Panc1 (cell line): ENCODE results near the gene CASQ2. TPM values are rescaled to one million over a fixed set of nuclear protein-coding genes. Genes with fewer than 3 reads are reported as not detected.

Experiments used
- ATAC-seq: fragments of 200-7000 bp; cut with Tn5 transposase; 2 replicates; pipeline ENCODE4 v1.9.1; 2020; ENCODE audit warnings: mild to moderate bottlenecking, moderate library complexity
- BruUV-seq: library from RNA; stranded (reverse); fragments of 400-500 nt; replicated peaks from 2 replicates; lab custom pipeline; 2021; lab: Mats Ljungman, UMichigan
- CTCF ChIA-PET: fragments of 300-600 bp; sonication (Branson Sonifier 250); formaldehyde crosslinking; loops from one replicate; lab custom pipeline; 2022; ENCODE audit warnings: antibody characterized with exemption; lab: Charles Lee
- POLR2A ChIA-PET: fragments of 300-600 bp; sonication (Branson Sonifier 250); formaldehyde crosslinking; loops from one replicate; lab custom pipeline; 2022; ENCODE audit warnings: antibody characterized with exemption; lab: Charles Lee
- DNase-seq: peaks from one replicate; pipeline ENCODE4 v3.0.0-alpha.2; 2010; ENCODE audit warnings: low read depth, low spot score
- H3K27ac ChIP-seq: 2 replicates; pipeline ENCODE4 v1.5.1; 2011; ENCODE audit warnings: mild to moderate bottlenecking, low read length, inconsistent platforms
- H3K27me3 ChIP-seq: fragments of 200-500 bp; sonication (Bioruptor generic); 2 replicates; pipeline ENCODE4 v1.6.0; 2014; ENCODE audit warnings: low read length, inconsistent platforms; ENCODE audit not compliant: control insufficient read depth, insufficient read depth
- H3K36me3 ChIP-seq: fragments of 200-500 bp; sonication (Bioruptor generic); 2 replicates; pipeline ENCODE4 v1.5.1; 2014; ENCODE audit warnings: inconsistent platforms, mild to moderate bottlenecking, low read length, moderate library complexity; ENCODE audit not compliant: control insufficient read depth, insufficient read depth
- H3K4me1 ChIP-seq: 2 replicates; pipeline ENCODE4 v1.5.1; 2011; ENCODE audit warnings: inconsistent platforms, mild to moderate bottlenecking, low read length, moderate library complexity; ENCODE audit not compliant: control insufficient read depth, insufficient read depth
- H3K4me3 ChIP-seq, 2 experiments: 2 replicates each; pipeline ENCODE4 v1.5.1; 2011 to 2012; ENCODE audit warnings: low read depth in 2 of 2, low read length in 2 of 2, mild to moderate bottlenecking in 2 of 2, inconsistent platforms in 1 of 2, moderate library complexity in 1 of 2
- H3K9me3 ChIP-seq: fragments of 200-500 bp; sonication (Bioruptor generic); 2 replicates; pipeline ENCODE4 v1.5.1; 2014; ENCODE audit warnings: low read depth, mild to moderate bottlenecking, inconsistent platforms, low read length, moderate library complexity; ENCODE audit not compliant: control insufficient read depth, insufficient read depth
- POLR2AphosphoS5 ChIP-seq: IDR thresholded peaks from 2 replicates; pipeline ENCODE4 v1.6.1; 2012; ENCODE audit warnings: mild to moderate bottlenecking, low read depth, low read length, moderate library complexity
- SIN3A ChIP-seq: IDR thresholded peaks from 2 replicates; pipeline ENCODE4 v1.6.1; 2012; ENCODE audit warnings: low read depth, mild to moderate bottlenecking, low read length, moderate library complexity, borderline replicate concordance; ENCODE audit not compliant: insufficient read depth
- TCF7L2 ChIP-seq: IDR thresholded peaks from 2 replicates; pipeline ENCODE4 v1.6.1; 2011; ENCODE audit warnings: mild to moderate bottlenecking, low read depth, low read length, inconsistent platforms
- in situ Hi-C: cut with HindIII; loops from 2 replicates; pipeline ENCODE4 v1.10.0; 2016; ENCODE audit warnings: low sequenced_read_pairs, low pct_unique_long_range_greater_than_20kb
- intact Hi-C: fragments of 100-400 bp; cut with micrococcal nuclease; formaldehyde crosslinking; loops from one replicate; pipeline ENCODE4 v1.10.0; 2022; ENCODE audit not compliant: unreplicated experiment
- total RNA-seq: library from RNA; stranded (reverse); gene quantifications from one replicate; pipeline ENCODE4 v1.2.1, GENCODE V29; 2021; ENCODE audit not compliant: unreplicated experiment
- TF ChIP-seq, protein P1 (sequence below): fragments of 450-650 bp; IDR thresholded peaks from 2 replicates; pipeline ENCODE4 v1.5.1; 2017; ENCODE audit warnings: mild to moderate bottlenecking
- TF ChIP-seq, protein P2 (sequence below), 2 experiments: IDR thresholded peaks; 2 replicates each; pipeline ENCODE4 v1.6.1; 2011 to 2012; ENCODE audit warnings: low read depth in 2 of 2, control low read depth in 1 of 2, low read length in 1 of 2, mild to moderate bottlenecking in 1 of 2, moderate library complexity in 1 of 2; ENCODE audit not compliant: insufficient read depth in 1 of 2

CASQ2 gene
- total RNA-seq, 1 experiment from 2014 or later = not detected

DNA sequence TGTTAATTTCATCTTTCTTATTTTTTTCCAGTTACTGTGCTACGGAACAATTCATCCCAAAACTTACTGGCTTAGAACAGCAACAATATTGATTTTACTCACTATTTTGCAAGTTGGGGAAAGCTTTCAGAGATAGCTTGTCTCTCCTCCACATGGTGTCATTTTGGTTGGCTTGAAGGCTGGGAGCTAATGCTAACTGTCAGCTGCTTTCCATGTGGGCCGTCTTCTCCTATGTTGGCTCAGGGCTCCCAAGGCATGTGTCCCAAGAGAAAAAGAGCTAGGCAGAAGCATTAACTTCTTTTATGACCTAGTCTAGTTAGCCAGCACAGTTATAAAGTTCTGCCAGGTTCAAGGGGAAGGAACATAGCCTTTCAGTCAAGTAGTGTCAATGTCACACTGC lies 33.9 kb upstream of the CASQ2 start:
- TF ChIP-seq, protein P1, sequence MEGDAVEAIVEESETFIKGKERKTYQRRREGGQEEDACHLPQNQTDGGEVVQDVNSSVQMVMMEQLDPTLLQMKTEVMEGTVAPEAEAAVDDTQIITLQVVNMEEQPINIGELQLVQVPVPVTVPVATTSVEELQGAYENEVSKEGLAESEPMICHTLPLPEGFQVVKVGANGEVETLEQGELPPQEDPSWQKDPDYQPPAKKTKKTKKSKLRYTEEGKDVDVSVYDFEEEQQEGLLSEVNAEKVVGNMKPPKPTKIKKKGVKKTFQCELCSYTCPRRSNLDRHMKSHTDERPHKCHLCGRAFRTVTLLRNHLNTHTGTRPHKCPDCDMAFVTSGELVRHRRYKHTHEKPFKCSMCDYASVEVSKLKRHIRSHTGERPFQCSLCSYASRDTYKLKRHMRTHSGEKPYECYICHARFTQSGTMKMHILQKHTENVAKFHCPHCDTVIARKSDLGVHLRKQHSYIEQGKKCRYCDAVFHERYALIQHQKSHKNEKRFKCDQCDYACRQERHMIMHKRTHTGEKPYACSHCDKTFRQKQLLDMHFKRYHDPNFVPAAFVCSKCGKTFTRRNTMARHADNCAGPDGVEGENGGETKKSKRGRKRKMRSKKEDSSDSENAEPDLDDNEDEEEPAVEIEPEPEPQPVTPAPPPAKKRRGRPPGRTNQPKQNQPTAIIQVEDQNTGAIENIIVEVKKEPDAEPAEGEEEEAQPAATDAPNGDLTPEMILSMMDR = no peak
- TF ChIP-seq, protein P2, sequence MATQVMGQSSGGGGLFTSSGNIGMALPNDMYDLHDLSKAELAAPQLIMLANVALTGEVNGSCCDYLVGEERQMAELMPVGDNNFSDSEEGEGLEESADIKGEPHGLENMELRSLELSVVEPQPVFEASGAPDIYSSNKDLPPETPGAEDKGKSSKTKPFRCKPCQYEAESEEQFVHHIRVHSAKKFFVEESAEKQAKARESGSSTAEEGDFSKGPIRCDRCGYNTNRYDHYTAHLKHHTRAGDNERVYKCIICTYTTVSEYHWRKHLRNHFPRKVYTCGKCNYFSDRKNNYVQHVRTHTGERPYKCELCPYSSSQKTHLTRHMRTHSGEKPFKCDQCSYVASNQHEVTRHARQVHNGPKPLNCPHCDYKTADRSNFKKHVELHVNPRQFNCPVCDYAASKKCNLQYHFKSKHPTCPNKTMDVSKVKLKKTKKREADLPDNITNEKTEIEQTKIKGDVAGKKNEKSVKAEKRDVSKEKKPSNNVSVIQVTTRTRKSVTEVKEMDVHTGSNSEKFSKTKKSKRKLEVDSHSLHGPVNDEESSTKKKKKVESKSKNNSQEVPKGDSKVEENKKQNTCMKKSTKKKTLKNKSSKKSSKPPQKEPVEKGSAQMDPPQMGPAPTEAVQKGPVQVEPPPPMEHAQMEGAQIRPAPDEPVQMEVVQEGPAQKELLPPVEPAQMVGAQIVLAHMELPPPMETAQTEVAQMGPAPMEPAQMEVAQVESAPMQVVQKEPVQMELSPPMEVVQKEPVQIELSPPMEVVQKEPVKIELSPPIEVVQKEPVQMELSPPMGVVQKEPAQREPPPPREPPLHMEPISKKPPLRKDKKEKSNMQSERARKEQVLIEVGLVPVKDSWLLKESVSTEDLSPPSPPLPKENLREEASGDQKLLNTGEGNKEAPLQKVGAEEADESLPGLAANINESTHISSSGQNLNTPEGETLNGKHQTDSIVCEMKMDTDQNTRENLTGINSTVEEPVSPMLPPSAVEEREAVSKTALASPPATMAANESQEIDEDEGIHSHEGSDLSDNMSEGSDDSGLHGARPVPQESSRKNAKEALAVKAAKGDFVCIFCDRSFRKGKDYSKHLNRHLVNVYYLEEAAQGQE (IDR thresholded peaks at IDR 0.05; ENCODE audit: insufficient read depth in 1 of 2, low read depth in 2 of 2, low read length in 1 of 2) = no peak
- TF ChIP-seq SIN3A = no peak
- TF ChIP-seq TCF7L2 = no peak
- no peak for TF ChIP-seq POLR2AphosphoS5
- Histone ChIP-seq H3K27me3 (no peaks in the 10 kb centered on the region), H3K27ac (no peak overlapping the region), H3K4me3 (no peak overlapping the region), H3K36me3 (no peaks in the 10 kb centered on the region), H3K9me3 (no peaks in the 10 kb centered on the region), H3K4me1 (no peaks in the 10 kb centered on the region)
- ATAC-seq (no peak), DNase-seq (no peak)
- intact Hi-C loops (loop anchor here (10.0 kb wide), 1 partner anchor 182 kb away; no protein-coding TSS in a partner anchor), in situ Hi-C loops (no loop called here)
- ChIA-PET CTCF (no interaction called here), POLR2A (no interaction called here)
- no TSS peak for BruUV-seq

DNA sequence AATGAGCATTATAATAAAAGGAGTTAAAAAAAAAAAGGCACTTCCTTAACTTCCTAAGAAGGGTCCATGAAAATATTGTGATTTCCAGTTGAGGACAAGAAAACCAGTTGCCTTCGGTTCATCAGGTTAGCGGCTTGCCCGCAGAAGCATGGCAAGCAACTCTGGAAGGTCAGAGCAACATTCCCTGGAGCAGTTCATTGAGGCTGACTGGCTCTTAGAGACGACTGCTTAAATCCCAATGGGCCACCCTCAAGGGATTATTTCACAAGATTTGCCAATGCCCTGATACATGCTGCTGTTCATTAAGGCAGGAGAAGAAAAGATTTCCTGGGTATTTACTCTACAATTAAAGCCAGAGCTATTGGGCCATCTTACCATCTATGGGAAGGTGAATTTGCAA lies 29.0 kb upstream of the CASQ2 start:
- ATAC-seq (no peak), DNase-seq (no peak)
- in situ Hi-C loops (no loop called here), intact Hi-C loops (no loop called here)
- Histone ChIP-seq H3K27ac (no peak overlapping the region), H3K36me3 (no peaks in the 10 kb centered on the region), H3K9me3 (no peaks in the 10 kb centered on the region), H3K27me3 (no peaks in the 10 kb centered on the region), H3K4me1 (no peaks in the 10 kb centered on the region), H3K4me3 (no peak overlapping the region)
- no TSS peak for BruUV-seq
- TF ChIP-seq SIN3A (no peak), TCF7L2 (no peak), POLR2AphosphoS5 (no peak)
- TF ChIP-seq, protein P2 (IDR thresholded peaks at IDR 0.05; ENCODE audit: insufficient read depth in 1 of 2, low read depth in 2 of 2, low read length in 1 of 2) = no peak
- TF ChIP-seq, protein P1 = no peak
- POLR2A ChIA-PET = no interaction called here
- CTCF ChIA-PET = no interaction called here
